NCI-H1436 (cell line): ENCODE results near the gene CELF3.

ENCODE experiments used
- DNase-seq: peaks from one replicate; lab custom pipeline; 2025; lab: John Stamatoyannopoulos, UW

CELF3 gene

GRCh38 chr1:151720974-151721787, 4.6 kb upstream of the CELF3 start, which contains the start of gene RIIAD1:
TSS of gene RIIAD1 (plus strand) at chr1:151721522. CDS start at chr1:151721537, 15 bp downstream.
- peak; percentile 4 for DNase-seq

- no peak for DNase-seq
These were observed 4.0 kb upstream of the CELF3 start for GRCh38 chr1:151720554-151720953.

- DNase-seq: no peak
These were observed 3.5 kb upstream of the CELF3 start for GRCh38 chr1:151720125-151720524.

- no peak for DNase-seq
These were observed 2.1 kb upstream of the CELF3 start for GRCh38 chr1:151718666-151719065.

- peak; percentile 3 for DNase-seq
These were observed 1.4 kb upstream of the CELF3 start for GRCh38 chr1:151718011-151718431.

- no peak for DNase-seq
These were observed 219 bp downstream of the CELF3 start for GRCh38 chr1:151716405-151716762.

- DNase-seq: peak; percentile 66
These were observed 738 bp downstream of the CELF3 start for GRCh38 chr1:151715726-151716404.

GRCh38 chr1:151714820-151715725, 1.5 kb downstream of the CELF3 start:
- no peak for DNase-seq

GRCh38 chr1:151713874-151714273, 2.7 kb downstream of the CELF3 start:
- DNase-seq: no peak

- DNase-seq: no peak
These were observed 3.6 kb downstream of the CELF3 start for GRCh38 chr1:151713044-151713443.

GRCh38 chr1:151711951-151712350, 4.7 kb downstream of the CELF3 start:
- DNase-seq: no peak

- DNase-seq: no peak
These were observed 5.4 kb downstream of the CELF3 start for GRCh38 chr1:151711044-151711800.

- peak; percentile 87 for DNase-seq
These were observed 6.3 kb downstream of the CELF3 start for GRCh38 chr1:151710187-151710840.

- DNase-seq: no peak
These were observed 7.7 kb downstream of the CELF3 start for GRCh38 chr1:151708891-151709290.

GRCh38 chr1:151707541-151708065, 9.0 kb downstream of the CELF3 start:
- no peak for DNase-seq

GRCh38 chr1:151706464-151707415, 9.9 kb downstream of the CELF3 start:
- no peak for DNase-seq

- DNase-seq: no peak
These were observed 10.7 kb downstream of the CELF3 start for GRCh38 chr1:151705753-151706463.

- no peak for DNase-seq
These were observed 11.5 kb downstream of the CELF3 start for GRCh38 chr1:151705146-151705545.

- no peak for DNase-seq
These were observed 12.4 kb downstream of the CELF3 start for GRCh38 chr1:151704246-151704645.
